Measurements from ENCODE around the gene TREH. TPM values are rescaled to one million over a fixed set of nuclear protein-coding genes. Genes with fewer than 3 reads are reported as not detected.

TREH gene
- total RNA-seq, 2 donors from 2014 or later, result 2.4 TPM; not detected in 1

DNA sequence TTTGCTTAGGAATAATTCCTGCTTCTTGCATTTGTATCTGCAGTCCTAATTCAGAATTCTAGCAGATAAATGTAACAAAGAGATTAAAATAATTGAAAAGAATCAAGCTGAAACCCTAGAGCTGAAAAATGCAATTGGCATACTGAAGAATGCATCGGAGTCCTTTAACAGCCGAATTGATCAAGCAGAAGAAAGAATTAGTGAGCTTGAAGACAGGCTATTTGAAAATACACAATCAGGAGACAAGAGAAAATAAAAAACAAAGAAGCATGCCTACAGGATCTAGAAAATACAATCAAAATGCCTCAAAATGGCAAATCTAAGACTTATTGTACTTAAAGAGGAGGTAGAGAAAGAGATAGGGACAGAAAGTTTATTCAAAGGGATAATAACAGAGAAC is 8.2 kb downstream of the TREH start:
- H3K9me3 ChIP-seq, result no peaks in the 10 kb centered on the region
- TF ChIP-seq CTCF (IDR thresholded peaks at IDR 0.05), result no peak
- TF ChIP-seq POLR2A (IDR thresholded peaks at IDR 0.05), result no peak
- no peak for TF ChIP-seq POLR2AphosphoS5 (IDR thresholded peaks at IDR 0.05)
- H3K4me1 ChIP-seq (replicated peaks), result no peaks in the 10 kb centered on the region
- WGBS, result 94% methylated on average over 2 of the region's 2 CpGs
- no peaks in the 10 kb centered on the region for H3K36me3 ChIP-seq
- no peak overlapping the region for H3K4me3 ChIP-seq
- no peak overlapping the region for H3K27ac ChIP-seq
- no peaks in the 10 kb centered on the region for H3K27me3 ChIP-seq (replicated peaks; ENCODE audit: insufficient read depth)
- no peak for DNase-seq (ENCODE audit: low spot score)
- intact Hi-C loops (cut with DNase I), result no loop called here

- no peaks in the 10 kb centered on the region for H3K36me3 ChIP-seq
- no peak overlapping the region for H3K4me3 ChIP-seq
- H3K27ac ChIP-seq, result no peak overlapping the region
- no peak for DNase-seq (ENCODE audit: low spot score)
- TF ChIP-seq CTCF (IDR thresholded peaks at IDR 0.05) (no peak), POLR2A (IDR thresholded peaks at IDR 0.05) (no peak)
- no peaks in the 10 kb centered on the region for H3K27me3 ChIP-seq (replicated peaks; ENCODE audit: insufficient read depth)
- no peaks in the 10 kb centered on the region for H3K9me3 ChIP-seq
- intact Hi-C loops (cut with DNase I), result no loop called here
- 63% methylated on average over 2 of the region's 2 CpGs for WGBS
- H3K4me1 ChIP-seq (replicated peaks), result no peaks in the 10 kb centered on the region
Measured at GRCh38 chr11:118670063-118670462, 9.4 kb downstream of the TREH start.

- intact Hi-C loops (cut with DNase I), result no loop called here
- Histone ChIP-seq H3K4me1 (replicated peaks) (no peaks in the 10 kb centered on the region), H3K9me3 (no peaks in the 10 kb centered on the region), H3K27ac (no peak overlapping the region), H3K4me3 (no peak overlapping the region), H3K27me3 (replicated peaks; ENCODE audit: insufficient read depth) (no peaks in the 10 kb centered on the region), H3K36me3 (no peaks in the 10 kb centered on the region)
- 83% methylated on average over 5 of the region's 5 CpGs for WGBS
- no peak for DNase-seq (ENCODE audit: low spot score)
- no peak for TF ChIP-seq CTCF (IDR thresholded peaks at IDR 0.05)
- no peak for TF ChIP-seq POLR2AphosphoS5 (IDR thresholded peaks at IDR 0.05)
- no peak for TF ChIP-seq POLR2A (IDR thresholded peaks at IDR 0.05)
Measured at GRCh38 chr11:118666371-118666770, 13.1 kb downstream of the TREH start.

- H3K4me1 ChIP-seq (replicated peaks), result no peaks in the 10 kb centered on the region
- H3K4me3 ChIP-seq, result no peak overlapping the region
- no peak for TF ChIP-seq POLR2A (IDR thresholded peaks at IDR 0.05)
- TF ChIP-seq CTCF (IDR thresholded peaks at IDR 0.05), result no peak
- no peak for TF ChIP-seq POLR2AphosphoS5 (IDR thresholded peaks at IDR 0.05)
- no peak overlapping the region for H3K27ac ChIP-seq
- no peaks in the 10 kb centered on the region for H3K27me3 ChIP-seq (replicated peaks; ENCODE audit: insufficient read depth)
- no peak for DNase-seq (ENCODE audit: low spot score)
- no peaks in the 10 kb centered on the region for H3K36me3 ChIP-seq
- H3K9me3 ChIP-seq, result no peaks in the 10 kb centered on the region
- intact Hi-C loops (cut with DNase I), result no loop called here
- 80% methylated on average over 3 of the region's 3 CpGs for WGBS
Measured at GRCh38 chr11:118663902-118664301, 15.5 kb downstream of the TREH start.

GRCh38 chr11:118663381-118663780 is 16.1 kb downstream of the TREH start:
- TF ChIP-seq POLR2AphosphoS5 (IDR thresholded peaks at IDR 0.05) (no peak), CTCF (IDR thresholded peaks at IDR 0.05) (no peak), POLR2A (IDR thresholded peaks at IDR 0.05) (no peak)
- H3K9me3 ChIP-seq, result no peaks in the 10 kb centered on the region
- intact Hi-C loops (cut with DNase I), result no loop called here
- H3K36me3 ChIP-seq, result no peaks in the 10 kb centered on the region
- no peaks in the 10 kb centered on the region for H3K4me1 ChIP-seq (replicated peaks)
- no peak overlapping the region for H3K4me3 ChIP-seq
- no peaks in the 10 kb centered on the region for H3K27me3 ChIP-seq (replicated peaks; ENCODE audit: insufficient read depth)
- DNase-seq (ENCODE audit: low spot score), result no peak
- 91% methylated on average over 4 of the region's 4 CpGs for WGBS
- no peak overlapping the region for H3K27ac ChIP-seq

Data from prostate gland (tissue), 2 donors.